HepG2 (cell line): Measurements from ENCODE around the gene TSC22D1.

Experiments
- ATF2 ChIP-seq: sonication (generic); formaldehyde crosslinking; IDR thresholded peaks from 2 replicates; pipeline ENCODE4 v1.4.0; 2020; ENCODE audit warnings: missing genetic modification reagents
- ESRRA ChIP-seq: sonication (generic); formaldehyde crosslinking; IDR thresholded peaks from 2 replicates; pipeline ENCODE4 v1.5.1; 2020; ENCODE audit warnings: mild to moderate bottlenecking, low read depth, missing genetic modification reagents
- HOXA3 ChIP-seq: sonication (generic); formaldehyde crosslinking; IDR thresholded peaks from 2 replicates; pipeline ENCODE4 v1.5.0; 2020; ENCODE audit warnings: missing genetic modification reagents
- MAZ ChIP-seq, 2 experiments: sonication (generic) in 1 of 2; formaldehyde crosslinking in 1 of 2; IDR thresholded peaks; 2 replicates each; pipeline versions ENCODE4 v1.5.0 to v1.6.1; 2012 to 2020; ENCODE audit warnings: low read depth in 2 of 2, mild to moderate bottlenecking in 2 of 2, borderline replicate concordance in 1 of 2, improper control_type of control experiment in 1 of 2, low read length in 1 of 2, missing genetic modification reagents in 1 of 2, moderate library complexity in 1 of 2
- MLXIP ChIP-seq: sonication (generic); formaldehyde crosslinking; IDR thresholded peaks from 2 replicates; pipeline ENCODE4 v1.9.0; 2021; ENCODE audit warnings: missing genetic modification reagents, borderline replicate concordance
- POLR2AphosphoS5 ChIP-seq: IDR thresholded peaks from 2 replicates; pipeline ENCODE4 v1.6.1; 2012; ENCODE audit warnings: low read depth, low read length
- PTBP1 ChIP-seq: fragments of 200-400 bp; formaldehyde crosslinking; IDR thresholded peaks from 2 replicates; pipeline ENCODE4 v1.6.1; 2018; ENCODE audit warnings: low read length, low read depth; ENCODE audit not compliant: poor library complexity, severe bottlenecking
- RARA ChIP-seq: IDR thresholded peaks from 2 replicates; pipeline ENCODE4 v1.6.1; 2016; ENCODE audit warnings: missing genetic modification reagents, missing compliant biosample characterization
- SAP130 ChIP-seq: IDR thresholded peaks from 2 replicates; pipeline ENCODE4 v1.6.1; 2016; ENCODE audit warnings: low read depth
- TAF1 ChIP-seq: sonication (generic); formaldehyde crosslinking; IDR thresholded peaks from 2 replicates; pipeline ENCODE4 v1.4.0; 2020; ENCODE audit warnings: missing genetic modification reagents
- ZNF501 ChIP-seq: sonication (generic); formaldehyde crosslinking; IDR thresholded peaks from 2 replicates; pipeline ENCODE4 v1.5.1; 2020; ENCODE audit warnings: mild to moderate bottlenecking, moderate library complexity, missing genetic modification reagents

GRCh38 chr13:44592216-44592847, 16.2 kb upstream of the TSC22D1 start:
- TF ChIP-seq RARA (CRISPR knock-in tag) (no peak), ZNF501 (no peak), SAP130 (CRISPR knock-in tag) (no peak), TAF1 (CRISPR knock-in tag) (no peak), MAZ (IDR thresholded peaks at IDR 0.05; ENCODE audit: borderline replicate concordance, low read depth, low read length) (no peak), MAZ (CRISPR knock-in tag; IDR thresholded peaks at IDR 0.05; ENCODE audit: low read depth) (no peak), POLR2AphosphoS5 (no peak), PTBP1 (no peak), MLXIP (CRISPR knock-in tag) (no peak), HOXA3 (CRISPR knock-in tag) (no peak), ESRRA (no peak), ATF2 (no peak)
